ENCODE measurements around the gene KCNMB1. TPM values are rescaled to one million over a fixed set of nuclear protein-coding genes. Genes with fewer than 3 reads are reported as not detected.
A peak's percentile ranks its signal among the peaks of the same experiment; 100 is the strongest.

KCNMB1 gene
- total and polyA plus RNA-seq, 10 of the 15 experiments (the other 5 are each of a cell fraction or from before 2014, with no cell fraction given) = 1.2 to 3.6 (median 2.6) TPM

DNA sequence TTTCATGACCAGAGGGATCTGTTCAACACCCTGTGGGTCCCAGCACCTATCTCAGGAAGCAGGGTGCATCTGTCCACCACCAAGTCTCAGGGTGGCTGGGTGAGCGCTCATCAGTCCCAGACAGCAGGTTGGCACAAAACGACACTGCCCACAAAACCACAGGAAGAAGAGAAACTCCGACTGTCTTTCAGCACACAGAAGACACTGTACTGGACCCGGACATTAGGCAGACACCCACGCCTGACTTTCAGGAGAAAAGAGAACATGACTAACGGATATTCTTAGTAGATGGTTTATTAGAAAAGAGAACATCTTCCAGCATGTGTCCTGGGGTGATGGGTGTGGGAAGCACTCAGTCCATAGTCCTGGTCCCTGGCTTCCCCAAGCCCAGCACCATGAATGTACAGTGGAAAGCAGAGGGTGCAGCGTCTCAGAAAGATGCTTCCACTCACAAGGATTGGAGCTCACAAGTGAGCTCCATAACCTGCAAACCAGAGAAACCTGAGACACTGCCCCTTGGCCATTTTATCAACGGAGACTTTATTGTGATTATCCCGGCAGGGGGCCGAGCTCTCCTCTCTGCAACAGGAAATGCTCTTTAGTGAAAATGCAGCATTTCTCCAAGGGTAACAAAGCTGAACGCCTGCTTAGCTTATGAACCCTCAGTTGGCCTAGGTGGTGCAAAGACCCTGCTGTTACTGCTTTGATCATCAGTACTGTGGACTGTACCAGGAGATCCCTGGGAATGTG lies 55.8 kb downstream of the KCNMB1 start:
- ChIA-PET SMC1A (ENCODE audit: uncharacterized antibody, unreplicated experiment) (interaction anchor here (0.8 to 6.1 kb wide), 18 partner anchors 10 to 113 kb away, joined by 3 to 274 read pairs (median 5); partner anchors contain the start of genes KCNMB1 and LCP2), CTCF (interaction anchor here (0.8 to 6.1 kb wide), 14 partner anchors 14 to 110 kb away, joined by 3 to 134 read pairs (median 6); partner anchors contain the start of gene LCP2), RAD21 (ENCODE audit: unreplicated experiment) (interaction anchor here (0.6 to 5.9 kb wide), 14 partner anchors 9 to 109 kb away, joined by 3 to 274 read pairs (median 4); partner anchors contain the start of gene LCP2), POLR2A (interaction anchor here (0.6 to 5.9 kb wide), 12 partner anchors 12 to 84 kb away, joined by 3 to 169 read pairs (median 4); partner anchors contain the start of genes KCNMB1 and LCP2)
- BruUV-seq (replicated peaks) = no TSS peak
- Histone ChIP-seq H3K4me1 (ENCODE audit: control insufficient read depth, insufficient read depth, low read length) (peaks cover 46% of the 10 kb centered on the region), H2AFZ (ENCODE audit: control insufficient read depth, low read depth, low read length) (peak overlapping the region; percentile 28), H3K27ac (ENCODE audit: control insufficient read depth, insufficient read depth) (0 out of 2 replicates have a peak overlapping the region, but pooled peaks have one; percentile 5), H4K20me1 (ENCODE audit: control insufficient read depth, insufficient read depth) (no peaks in the 10 kb centered on the region), H3K79me2 (ENCODE audit: control insufficient read depth, insufficient read depth, low read length) (no peaks in the 10 kb centered on the region), H3K9ac (ENCODE audit: control insufficient read depth, insufficient read depth, low read length) (no peak overlapping the region), H3K27me3 (replicated peaks in 1 of 2; ENCODE audit: control insufficient read depth in 2 of 2, insufficient read depth in 2 of 2, low read length in 1 of 2) (no peaks in the 10 kb centered on the region), H3K4me2 (ENCODE audit: control insufficient read depth, insufficient read depth) (peak overlapping the region; percentile 38; the same call in 1 of the 2 replicates), H3K36me3 (ENCODE audit: control insufficient read depth in 2 of 2, insufficient read depth in 2 of 2, low read length in 1 of 2) (no peaks in the 10 kb centered on the region), H3K9me3 (replicated peaks; ENCODE audit: control insufficient read depth, insufficient read depth, low read length) (no peaks in the 10 kb centered on the region), H3K4me3 (no peak overlapping the region)
- in situ Hi-C loops (cut with MboI) (no loop called here), intact Hi-C loops (cut with micrococcal nuclease; ENCODE audit: unreplicated experiment) (loop anchor here (5.0 to 10.0 kb wide), 2 partner anchors 54 to 229 kb away; partner anchors contain the start of genes FOXI1 and KCNMB1)
- FAIRE-seq = peak; percentile 41
- peak; percentile 54 for ATAC-seq
- DNase-seq (ENCODE audit: low read depth, low spot score) = peak; percentile 79
- WGBS (ENCODE audit: insufficient coverage, insufficient replicate concordance, low lambda C conversion rate, missing lambda C conversion rate) = 14% methylated on average over 11 of the region's 11 CpGs
- TF ChIP-seq POLR2A (IDR thresholded peaks at IDR 0.05; ENCODE audit: low read depth, low read length) (no peak), FOXM1 (IDR thresholded peaks at IDR 0.05; ENCODE audit: low read depth, low read length) (no peak), CREM (IDR thresholded peaks at IDR 0.05; ENCODE audit: low read depth) (no peak), EGR1 (IDR thresholded peaks at IDR 0.05; ENCODE audit: borderline replicate concordance in 1 of 2, low read depth in 2 of 2, low read length in 2 of 2) (peak in 1 of 2 experiments; percentile 80; a peak in 2 of 3 replicates), GATAD2B (conservative IDR thresholded peaks at IDR 0.05; ENCODE audit: low read depth) (peak; percentile 59; the same call in 1 of the 2 replicates), HCFC1 (IDR thresholded peaks at IDR 0.05; ENCODE audit: low read length) (no peak), ZNF217 (IDR thresholded peaks at IDR 0.05) (0 out of 2 replicates have a peak, but pooled peaks have one; percentile 37), USF1 (IDR thresholded peaks at IDR 0.05; ENCODE audit: borderline replicate concordance, extremely low read length, insufficient read depth, low read depth, low read length) (no peak), TCF7 (IDR thresholded peaks at IDR 0.05; ENCODE audit: borderline replicate concordance) (no peak), ETV6 (conservative IDR thresholded peaks at IDR 0.05 in 1 of 2, IDR thresholded peaks at IDR 0.05 in 1 of 2; ENCODE audit: borderline replicate concordance in 1 of 2, low read depth in 1 of 2) (peak in 1 of 2 experiments; percentile 58; a peak in 2 of 4 replicates), LARP7 (IDR thresholded peaks at IDR 0.05) (no peak), MTA2 (IDR thresholded peaks at IDR 0.05; ENCODE audit: low read depth) (peak; percentile 44; the same call in 1 of the 2 replicates)
- TF ChIP-seq, protein P1, sequence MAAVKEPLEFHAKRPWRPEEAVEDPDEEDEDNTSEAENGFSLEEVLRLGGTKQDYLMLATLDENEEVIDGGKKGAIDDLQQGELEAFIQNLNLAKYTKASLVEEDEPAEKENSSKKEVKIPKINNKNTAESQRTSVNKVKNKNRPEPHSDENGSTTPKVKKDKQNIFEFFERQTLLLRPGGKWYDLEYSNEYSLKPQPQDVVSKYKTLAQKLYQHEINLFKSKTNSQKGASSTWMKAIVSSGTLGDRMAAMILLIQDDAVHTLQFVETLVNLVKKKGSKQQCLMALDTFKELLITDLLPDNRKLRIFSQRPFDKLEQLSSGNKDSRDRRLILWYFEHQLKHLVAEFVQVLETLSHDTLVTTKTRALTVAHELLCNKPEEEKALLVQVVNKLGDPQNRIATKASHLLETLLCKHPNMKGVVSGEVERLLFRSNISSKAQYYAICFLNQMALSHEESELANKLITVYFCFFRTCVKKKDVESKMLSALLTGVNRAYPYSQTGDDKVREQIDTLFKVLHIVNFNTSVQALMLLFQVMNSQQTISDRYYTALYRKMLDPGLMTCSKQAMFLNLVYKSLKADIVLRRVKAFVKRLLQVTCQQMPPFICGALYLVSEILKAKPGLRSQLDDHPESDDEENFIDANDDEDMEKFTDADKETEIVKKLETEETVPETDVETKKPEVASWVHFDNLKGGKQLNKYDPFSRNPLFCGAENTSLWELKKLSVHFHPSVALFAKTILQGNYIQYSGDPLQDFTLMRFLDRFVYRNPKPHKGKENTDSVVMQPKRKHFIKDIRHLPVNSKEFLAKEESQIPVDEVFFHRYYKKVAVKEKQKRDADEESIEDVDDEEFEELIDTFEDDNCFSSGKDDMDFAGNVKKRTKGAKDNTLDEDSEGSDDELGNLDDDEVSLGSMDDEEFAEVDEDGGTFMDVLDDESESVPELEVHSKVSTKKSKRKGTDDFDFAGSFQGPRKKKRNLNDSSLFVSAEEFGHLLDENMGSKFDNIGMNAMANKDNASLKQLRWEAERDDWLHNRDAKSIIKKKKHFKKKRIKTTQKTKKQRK (IDR thresholded peaks at IDR 0.05; ENCODE audit: low read depth, low read length) = no peak
- TF ChIP-seq, protein P2, sequence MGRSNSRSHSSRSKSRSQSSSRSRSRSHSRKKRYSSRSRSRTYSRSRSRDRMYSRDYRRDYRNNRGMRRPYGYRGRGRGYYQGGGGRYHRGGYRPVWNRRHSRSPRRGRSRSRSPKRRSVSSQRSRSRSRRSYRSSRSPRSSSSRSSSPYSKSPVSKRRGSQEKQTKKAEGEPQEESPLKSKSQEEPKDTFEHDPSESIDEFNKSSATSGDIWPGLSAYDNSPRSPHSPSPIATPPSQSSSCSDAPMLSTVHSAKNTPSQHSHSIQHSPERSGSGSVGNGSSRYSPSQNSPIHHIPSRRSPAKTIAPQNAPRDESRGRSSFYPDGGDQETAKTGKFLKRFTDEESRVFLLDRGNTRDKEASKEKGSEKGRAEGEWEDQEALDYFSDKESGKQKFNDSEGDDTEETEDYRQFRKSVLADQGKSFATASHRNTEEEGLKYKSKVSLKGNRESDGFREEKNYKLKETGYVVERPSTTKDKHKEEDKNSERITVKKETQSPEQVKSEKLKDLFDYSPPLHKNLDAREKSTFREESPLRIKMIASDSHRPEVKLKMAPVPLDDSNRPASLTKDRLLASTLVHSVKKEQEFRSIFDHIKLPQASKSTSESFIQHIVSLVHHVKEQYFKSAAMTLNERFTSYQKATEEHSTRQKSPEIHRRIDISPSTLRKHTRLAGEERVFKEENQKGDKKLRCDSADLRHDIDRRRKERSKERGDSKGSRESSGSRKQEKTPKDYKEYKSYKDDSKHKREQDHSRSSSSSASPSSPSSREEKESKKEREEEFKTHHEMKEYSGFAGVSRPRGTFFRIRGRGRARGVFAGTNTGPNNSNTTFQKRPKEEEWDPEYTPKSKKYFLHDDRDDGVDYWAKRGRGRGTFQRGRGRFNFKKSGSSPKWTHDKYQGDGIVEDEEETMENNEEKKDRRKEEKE (IDR thresholded peaks at IDR 0.05) = no peak
